Mucosa of descending colon (tissue), 3 donors: ENCODE measurements around the gene ESD. TPM values are rescaled to one million over a fixed set of nuclear protein-coding genes. Genes with fewer than 3 reads are reported as not detected.
A peak's percentile ranks its signal among the peaks of the same experiment; 100 is the strongest.

Source experiments
- ATAC-seq: fragments of 200-7000 bp; cut with Tn5 transposase; one replicate; pipeline ENCODE4 v1.9.1; 2020; ENCODE audit warnings: mild to moderate bottlenecking, moderate library complexity
- DNase-seq, 3 donors: peaks; one replicate each; pipeline ENCODE4 v3.0.0-alpha.2; 2020
- H3K36me3 ChIP-seq: fragments of 200-600 bp; one replicate; pipeline ENCODE4 v1.8.0; 2021; ENCODE audit warnings: low read depth, mild to moderate bottlenecking
- H3K4me1 ChIP-seq: fragments of 200-600 bp; one replicate; pipeline ENCODE4 v1.8.0; 2021; ENCODE audit warnings: low read depth, mild to moderate bottlenecking
- H3K4me3 ChIP-seq: fragments of 200-600 bp; one replicate; pipeline ENCODE4 v1.8.0; 2021; ENCODE audit warnings: mild to moderate bottlenecking
- H3K9me3 ChIP-seq: fragments of 200-600 bp; one replicate; pipeline ENCODE4 v1.8.0; 2021; ENCODE audit warnings: mild to moderate bottlenecking
- intact Hi-C, 2 donors: fragments of 100-400 bp; cut with DNase I in 1 of 2; cut with micrococcal nuclease in 1 of 2; formaldehyde crosslinking; loops; one replicate each; pipeline versions ENCODE4 v1.11.0 to v1.11.1; 2022; cut with DNase I, micrococcal nuclease
- total RNA-seq, 3 donors: library from RNA; stranded (reverse); fragmentation: NEBNext Ultra II Directional in 2 of 3; extraction: Animal tissue kit (Norgen Biotek cat#: 25700) in 2 of 3; gene quantifications; one replicate each; pipeline versions ENCODE4 v1.2.1 to v1.2.4, GENCODE V29; 2021 to 2023
- TF ChIP-seq, protein P1 (sequence below): fragments of 200-600 bp; IDR thresholded peaks from one replicate; pipeline ENCODE4 v1.8.0; 2022; ENCODE audit warnings: antibody characterized with exemption, mild to moderate bottlenecking
- donor health status: DM: no; HTN: no; CAD: no; lungs with moderate emphysema.
- donor health status: DM: no; HTN: no; CAD: no.
- donor health status: DM: no; HTN: yes; CAD: no.

Gene ESD
- total RNA-seq, 3 donors from 2014 or later, result 86.1 to 98.0 (median 97.0) TPM

DNA sequence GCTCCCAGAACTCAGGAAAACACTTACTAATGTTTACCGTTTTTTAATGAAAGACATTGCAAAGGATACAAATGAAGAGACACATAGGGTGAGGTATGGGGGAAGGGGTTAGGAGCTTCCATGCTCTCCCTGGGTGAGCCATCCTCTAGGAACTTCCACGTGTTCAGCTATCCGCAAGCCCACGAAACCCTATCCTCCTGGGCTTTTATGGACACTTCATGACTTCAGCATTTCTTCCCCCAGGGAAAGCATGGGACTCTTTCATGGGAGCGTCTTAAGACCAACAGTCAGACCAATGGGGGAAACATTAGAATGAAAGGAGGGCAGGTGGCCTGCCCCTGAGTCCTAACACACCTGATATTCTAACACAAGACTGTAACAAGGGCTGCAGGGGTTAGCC is 6.6 kb upstream of the ESD start:
- TF ChIP-seq, protein P1, sequence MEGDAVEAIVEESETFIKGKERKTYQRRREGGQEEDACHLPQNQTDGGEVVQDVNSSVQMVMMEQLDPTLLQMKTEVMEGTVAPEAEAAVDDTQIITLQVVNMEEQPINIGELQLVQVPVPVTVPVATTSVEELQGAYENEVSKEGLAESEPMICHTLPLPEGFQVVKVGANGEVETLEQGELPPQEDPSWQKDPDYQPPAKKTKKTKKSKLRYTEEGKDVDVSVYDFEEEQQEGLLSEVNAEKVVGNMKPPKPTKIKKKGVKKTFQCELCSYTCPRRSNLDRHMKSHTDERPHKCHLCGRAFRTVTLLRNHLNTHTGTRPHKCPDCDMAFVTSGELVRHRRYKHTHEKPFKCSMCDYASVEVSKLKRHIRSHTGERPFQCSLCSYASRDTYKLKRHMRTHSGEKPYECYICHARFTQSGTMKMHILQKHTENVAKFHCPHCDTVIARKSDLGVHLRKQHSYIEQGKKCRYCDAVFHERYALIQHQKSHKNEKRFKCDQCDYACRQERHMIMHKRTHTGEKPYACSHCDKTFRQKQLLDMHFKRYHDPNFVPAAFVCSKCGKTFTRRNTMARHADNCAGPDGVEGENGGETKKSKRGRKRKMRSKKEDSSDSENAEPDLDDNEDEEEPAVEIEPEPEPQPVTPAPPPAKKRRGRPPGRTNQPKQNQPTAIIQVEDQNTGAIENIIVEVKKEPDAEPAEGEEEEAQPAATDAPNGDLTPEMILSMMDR, result no peak
- H3K4me3 ChIP-seq, result no peak overlapping the region

DNA sequence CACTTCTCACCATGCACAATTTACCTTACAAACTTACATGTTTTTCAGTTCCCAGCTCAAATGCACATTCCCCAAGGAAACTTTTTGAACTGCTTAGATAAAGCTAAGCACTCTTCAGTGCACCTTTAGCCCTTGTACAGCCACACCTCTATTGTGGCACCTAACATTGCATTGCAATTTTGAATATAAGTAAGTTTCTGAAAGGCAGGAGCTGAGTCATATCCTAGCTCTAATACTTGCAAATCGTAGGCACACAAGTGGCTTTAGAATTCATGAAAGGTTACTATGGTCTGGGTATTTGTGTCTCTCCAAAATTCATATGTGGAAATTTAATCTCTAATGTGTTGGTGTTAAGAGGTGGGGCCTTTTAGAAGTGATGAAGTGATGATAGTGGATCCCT is 4.9 kb upstream of the ESD start:
- DNase-seq (no peak), ATAC-seq (no peak)
- Histone ChIP-seq H3K4me3 (no peak overlapping the region), H3K36me3 (no peaks in the 10 kb centered on the region), H3K4me1 (no peaks in the 10 kb centered on the region), H3K9me3 (no peaks in the 10 kb centered on the region)
- intact Hi-C loops, result no loop called here
- TF ChIP-seq, protein P1, result no peak

More for the DNA sequence above, 6.6 kb upstream of the ESD start:
- DNase-seq (no peak), ATAC-seq (no peak)
- intact Hi-C loops, result no loop called here
- Histone ChIP-seq H3K9me3 (no peaks in the 10 kb centered on the region), H3K4me1 (no peaks in the 10 kb centered on the region), H3K36me3 (no peaks in the 10 kb centered on the region)

DNA sequence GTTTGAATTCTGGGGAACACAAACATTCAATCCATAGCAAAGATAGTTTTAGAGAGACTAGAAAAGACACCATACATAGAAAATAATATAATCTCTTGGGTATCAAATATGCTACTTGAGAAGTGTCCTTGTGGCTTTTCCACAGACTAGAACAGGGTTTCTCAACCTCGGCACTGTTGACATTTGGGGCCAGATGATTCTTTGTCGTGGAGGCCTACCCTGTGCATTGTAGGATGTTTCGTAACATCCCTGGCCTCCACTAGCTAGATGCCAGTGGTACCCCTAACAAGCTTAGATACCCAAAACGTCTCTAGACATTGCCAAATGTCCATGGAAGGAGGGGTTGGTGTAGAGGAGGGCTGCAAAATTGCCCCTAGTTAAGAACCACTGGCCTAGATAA is 2.2 kb upstream of the ESD start:
- DNase-seq, result no peak
- intact Hi-C loops, result no loop called here
- no peak overlapping the region for H3K4me3 ChIP-seq
- no peaks in the 10 kb centered on the region for H3K36me3 ChIP-seq
- H3K4me1 ChIP-seq, result peaks cover 12% of the 10 kb centered on the region
- no peak for ATAC-seq
- H3K9me3 ChIP-seq, result no peaks in the 10 kb centered on the region
- TF ChIP-seq, protein P1, result no peak

DNA sequence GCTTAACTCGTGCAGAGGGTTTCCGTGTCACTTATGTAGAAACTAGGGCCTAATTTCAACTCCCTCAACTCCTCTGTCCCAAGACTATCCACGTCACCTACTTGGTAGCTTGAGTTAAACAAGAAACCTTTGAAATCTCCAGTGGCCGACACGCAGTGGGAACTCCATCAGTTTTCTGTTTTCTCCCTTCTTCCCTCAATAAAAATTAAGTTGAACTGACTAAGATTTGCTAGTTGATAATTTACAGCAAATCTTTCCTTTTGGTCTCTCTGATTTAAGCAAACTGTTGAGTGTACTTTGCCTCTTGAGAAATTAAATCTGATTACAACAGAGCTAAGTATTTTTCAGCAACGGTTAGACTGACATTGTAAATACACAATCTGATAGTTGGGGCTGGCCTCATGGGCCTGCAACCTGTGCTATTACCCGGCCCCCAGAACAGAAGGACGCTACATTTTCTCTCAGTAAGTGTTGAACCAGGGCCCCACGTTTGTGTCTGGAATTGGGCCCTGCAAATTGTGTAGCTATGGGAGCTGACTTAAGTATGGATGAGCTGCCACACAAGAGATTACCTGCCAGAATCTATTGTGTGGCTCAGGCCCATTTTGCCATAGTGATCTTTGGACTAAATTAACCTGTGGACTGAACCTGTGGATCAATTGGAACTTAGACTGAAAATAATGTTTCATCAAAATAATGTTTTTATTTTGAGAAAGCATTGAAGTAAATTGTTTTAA is 708 bp upstream of the ESD start:
- peaks cover 12% of the 10 kb centered on the region for H3K4me1 ChIP-seq
- peak; percentile 33 for ATAC-seq
- H3K36me3 ChIP-seq, result no peaks in the 10 kb centered on the region
- intact Hi-C loops, result no loop called here
- H3K9me3 ChIP-seq, result no peaks in the 10 kb centered on the region
- peak overlapping the region; percentile 51 for H3K4me3 ChIP-seq
- TF ChIP-seq, protein P1, result no peak
- peak in 2 of 3 donors; percentile 23 to 39 for DNase-seq

DNA sequence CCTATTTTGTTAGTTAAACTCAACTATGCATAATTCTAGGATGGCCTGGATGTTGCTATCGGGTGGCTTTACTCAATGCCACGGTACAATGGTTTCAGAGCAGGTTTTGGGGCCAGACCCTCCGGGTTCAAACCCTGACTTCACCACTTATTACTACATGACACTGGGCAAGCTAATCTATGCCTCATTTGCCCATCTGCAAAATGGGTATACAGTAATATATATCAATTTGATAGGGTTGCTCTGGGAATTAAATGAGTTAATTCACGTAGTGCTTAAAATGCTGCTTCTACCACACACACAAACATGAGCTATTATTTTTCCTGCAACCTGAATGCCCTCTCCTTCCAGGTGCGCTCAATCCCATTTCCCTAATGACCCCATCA is 839 bp downstream of the ESD start:
- TF ChIP-seq, protein P1, result no peak
- H3K36me3 ChIP-seq, result no peaks in the 10 kb centered on the region
- peaks cover 12% of the 10 kb centered on the region for H3K4me1 ChIP-seq
- DNase-seq (no peak), ATAC-seq (no peak)
- intact Hi-C loops, result no loop called here
- H3K4me3 ChIP-seq, result peak overlapping the region; percentile 51
- H3K9me3 ChIP-seq, result no peaks in the 10 kb centered on the region

DNA sequence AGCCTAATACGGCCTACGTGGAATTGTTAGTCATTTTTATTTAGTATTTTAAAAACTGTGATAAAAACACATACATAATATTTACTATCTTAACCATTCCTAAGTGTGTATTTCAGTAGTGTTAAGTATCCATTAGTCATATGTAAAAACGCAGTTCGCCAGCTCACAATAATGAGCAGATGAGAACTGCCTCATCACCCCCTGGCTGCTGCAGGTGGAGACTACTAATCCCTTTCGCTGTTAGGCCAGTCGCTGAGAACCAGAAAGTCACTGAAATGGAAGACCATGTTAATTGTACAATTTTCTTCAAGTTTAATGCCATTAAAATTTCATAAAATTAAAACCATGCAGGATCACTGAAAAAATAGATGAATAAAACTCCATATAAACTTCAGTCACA is 1.6 kb downstream of the ESD start:
- H3K4me1 ChIP-seq, result peaks cover 12% of the 10 kb centered on the region
- DNase-seq (no peak), ATAC-seq (no peak)
- TF ChIP-seq, protein P1, result no peak
- no peaks in the 10 kb centered on the region for H3K9me3 ChIP-seq
- H3K36me3 ChIP-seq, result no peaks in the 10 kb centered on the region
- H3K4me3 ChIP-seq, result no peak overlapping the region
- intact Hi-C loops, result no loop called here
